Dedifferentiated amniotic fluid mesenchymal stem cell (primary cell): ENCODE data around the gene APOE.

Source experiments
- DNase-seq: peaks from one replicate; pipeline ENCODE4 v3.0.0-alpha.2; 2016; ENCODE audit errors: extremely low spot score

The APOE gene

DNA sequence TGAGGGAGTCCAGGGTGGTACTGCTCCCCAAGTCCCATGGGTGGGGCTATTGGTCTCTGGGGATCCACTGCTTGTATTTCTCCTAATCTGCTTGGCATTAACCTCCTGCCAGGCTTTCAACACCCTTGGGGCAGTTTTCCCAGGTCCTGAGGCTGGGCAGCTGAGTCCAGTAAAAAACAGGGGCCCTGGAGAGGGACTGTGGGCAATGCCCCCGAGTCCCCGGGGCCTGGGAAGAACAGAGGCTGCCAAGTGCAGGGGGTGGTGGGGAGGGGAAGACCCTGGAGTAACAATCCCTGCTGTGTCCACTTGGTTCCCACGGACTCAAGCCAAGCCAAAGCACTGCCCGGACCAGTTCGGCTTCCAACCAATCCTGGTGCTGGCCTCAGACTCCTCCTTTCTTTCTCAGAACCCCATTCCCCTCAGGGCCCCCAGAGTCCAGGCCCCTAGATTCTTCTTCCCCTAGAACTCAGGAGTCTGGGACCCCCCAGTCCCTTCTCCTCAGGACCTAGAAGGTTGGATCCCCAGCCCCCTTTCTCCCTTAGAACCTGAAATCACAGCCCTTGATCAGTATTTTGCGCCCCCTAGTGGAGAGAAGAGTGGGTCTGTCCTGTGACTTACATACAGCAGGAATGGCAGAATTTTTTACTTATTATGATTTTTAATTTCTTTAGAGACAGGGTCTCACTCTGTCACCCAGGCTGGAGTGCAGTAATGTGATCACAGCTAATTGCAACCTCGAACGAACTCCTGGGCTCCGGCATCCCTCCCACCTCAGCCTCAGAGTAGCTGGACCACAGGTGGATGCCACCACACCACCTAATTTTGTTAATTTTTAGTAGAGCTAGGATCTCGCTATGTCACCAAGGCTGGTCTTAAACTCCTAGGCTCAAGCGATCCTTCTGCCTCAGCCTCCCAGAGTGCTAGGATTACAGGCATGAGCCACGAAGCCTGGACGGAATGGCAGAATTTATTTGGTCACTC is 45.9 kb downstream of the APOE start:
- peak; percentile 81 for DNase-seq

DNA sequence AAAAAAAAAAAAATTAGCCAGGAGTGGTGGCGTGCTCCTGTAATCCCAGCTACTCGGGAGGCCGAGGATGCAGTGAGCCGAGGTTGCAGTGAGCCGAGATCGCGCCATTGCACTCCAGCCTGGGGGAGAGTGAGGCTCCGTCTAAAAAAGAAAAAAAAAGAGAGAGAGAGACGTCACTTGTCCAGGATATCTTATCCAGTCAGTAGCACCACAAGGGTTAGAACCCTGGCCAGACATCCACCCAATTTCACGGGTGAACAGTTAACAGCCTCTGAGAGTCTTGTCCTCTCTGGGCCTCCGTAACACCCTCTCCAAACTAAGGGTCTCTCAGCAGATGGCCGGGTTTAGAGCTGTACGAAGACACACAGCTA is 48.7 kb downstream of the APOE start:
- DNase-seq: no peak

DNA sequence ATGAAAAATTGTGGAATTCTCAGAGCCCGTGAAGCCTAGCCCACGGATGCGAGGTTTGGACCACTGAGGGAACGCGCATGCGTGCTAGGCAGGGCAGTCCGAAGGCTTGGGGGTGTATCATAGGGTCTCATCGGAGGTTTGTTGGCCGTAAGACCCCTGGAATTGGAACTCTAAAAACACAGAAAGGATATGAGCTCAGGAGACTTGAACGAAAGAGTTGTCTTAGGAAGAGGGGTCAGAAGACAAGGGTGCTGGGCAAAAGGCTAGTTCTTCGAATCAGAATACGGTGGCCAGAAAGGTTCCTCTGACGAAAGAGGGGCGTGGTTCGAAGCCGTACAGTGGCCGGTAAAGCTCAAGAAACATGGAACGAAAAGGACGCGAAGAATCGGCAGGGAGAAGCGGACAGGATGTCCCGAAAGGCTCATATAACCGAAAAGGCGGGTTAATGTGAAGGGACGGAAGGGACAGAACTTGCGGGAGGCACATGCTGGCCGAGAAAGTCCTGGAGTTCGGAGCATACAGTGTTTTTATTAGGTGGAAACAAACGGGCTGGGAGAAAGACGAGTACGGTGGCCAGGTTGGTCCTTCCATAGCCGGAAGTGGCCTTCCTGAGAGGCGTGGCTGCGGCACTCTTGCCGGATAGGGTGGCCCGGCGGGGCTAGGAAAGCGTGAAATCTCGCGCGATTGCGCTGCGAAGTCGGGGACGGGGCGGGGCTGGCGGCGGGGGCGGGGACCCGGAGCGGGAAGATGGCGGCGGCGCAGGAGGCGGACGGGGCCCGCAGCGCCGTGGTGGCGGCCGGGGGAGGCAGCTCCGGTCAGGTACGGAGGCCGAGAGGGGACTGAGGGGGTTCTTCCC is 49.3 kb downstream of the APOE start, which contains the start of gene CLPTM1:
TSS of gene CLPTM1 (plus strand) at position 732 of the 856 bp plus-strand sequence. CDS start at position 748, 16 bp downstream.
- DNase-seq: peak; percentile 96

DNA sequence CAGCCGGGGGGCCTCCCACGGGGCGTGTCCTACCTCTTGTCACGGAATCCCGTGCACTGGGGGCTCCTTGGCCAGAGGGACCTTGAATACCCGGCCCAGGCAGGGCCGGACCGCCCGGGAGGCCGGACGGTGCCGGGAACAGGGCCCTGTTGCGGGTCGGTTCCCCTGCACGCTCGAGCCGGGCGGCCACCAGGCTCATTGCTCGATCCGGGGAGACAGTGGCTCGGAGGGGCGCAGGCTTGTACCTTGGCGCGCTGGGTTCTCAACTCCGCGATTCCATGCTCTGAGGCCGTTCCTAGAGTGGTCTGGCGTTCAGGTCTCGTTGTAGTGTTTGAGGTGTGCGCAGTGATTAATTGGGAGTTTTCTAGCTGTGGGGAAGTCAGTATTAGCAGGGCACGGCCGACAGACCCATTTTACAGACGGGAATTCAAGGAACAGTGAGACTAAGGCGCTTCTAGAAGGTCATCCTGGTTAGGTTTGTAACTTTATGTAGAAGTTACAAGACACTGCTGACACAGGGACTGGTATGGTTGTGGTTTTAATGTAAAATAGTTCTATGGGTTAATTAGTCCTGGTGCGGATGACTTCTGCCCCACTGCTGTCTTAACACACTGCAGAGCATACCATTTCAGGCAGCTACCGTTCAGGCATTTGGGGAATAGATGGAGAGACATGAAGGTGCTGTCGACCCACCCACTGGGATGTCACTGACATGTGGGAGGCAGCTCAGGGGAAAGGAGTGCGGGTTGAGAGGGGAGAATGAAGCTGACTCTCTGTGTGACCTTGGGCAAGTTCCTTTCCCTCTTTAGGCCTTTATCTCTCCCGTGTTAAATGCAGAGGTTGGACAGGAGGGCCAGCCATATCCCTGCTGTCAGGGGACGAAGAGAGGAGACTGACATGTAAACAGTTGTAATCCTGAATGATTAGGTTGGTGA is 50.2 kb downstream of the APOE start:
- DNase-seq: no peak

DNA sequence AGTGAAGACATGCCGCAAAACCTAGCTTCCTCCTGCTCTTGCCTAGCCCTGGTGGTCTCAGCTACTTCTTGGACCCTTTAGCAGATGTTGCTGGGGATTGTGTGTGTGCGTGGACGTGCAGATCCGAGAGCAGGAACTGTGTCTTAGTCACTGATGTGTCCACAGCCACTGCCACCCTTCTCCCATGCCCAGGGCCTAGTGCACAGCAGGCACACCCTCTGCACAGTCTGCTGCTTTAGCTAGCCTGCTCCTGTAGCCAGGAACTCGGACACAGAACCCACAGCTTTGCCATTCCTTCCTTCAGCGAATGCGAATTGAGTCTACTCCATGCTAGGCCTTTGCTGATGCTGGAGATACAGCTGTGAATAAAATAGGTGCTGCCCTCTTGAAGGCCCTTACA is 51.9 kb downstream of the APOE start:
- no peak for DNase-seq

DNA sequence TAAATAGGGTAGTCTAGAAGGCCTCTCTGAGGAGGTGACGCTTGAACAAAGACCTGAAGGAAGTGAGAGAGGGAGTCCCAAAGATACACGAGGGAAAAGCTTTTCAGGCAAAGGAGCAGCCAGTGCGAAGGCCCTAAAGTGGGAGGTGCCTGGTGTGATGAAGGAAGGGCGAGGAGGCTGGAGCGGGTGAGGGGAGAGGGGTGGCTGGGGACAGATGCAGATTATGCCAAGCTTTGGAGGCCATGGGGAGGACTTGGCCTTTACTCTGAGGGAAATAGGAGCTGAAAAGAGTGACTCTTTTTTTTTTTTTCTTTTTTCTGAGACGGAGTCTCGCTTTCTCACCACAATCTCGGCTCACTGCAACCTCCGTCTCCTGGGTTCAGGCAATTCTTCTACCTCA is 52.5 kb downstream of the APOE start:
- DNase-seq: no peak
